ENCODE results near the gene SLC6A6. TPM values are rescaled to one million over a fixed set of nuclear protein-coding genes. Genes with fewer than 3 reads are reported as not detected.

The SLC6A6 gene
- total RNA-seq, 1 donor: 60.1 TPM

GRCh38 chr3:14464141-14464465 is 61.7 kb downstream of the SLC6A6 start:
- DNase-seq (ENCODE audit: low read depth in 2 of 3, low spot score in 2 of 3): no peak

- no peak for DNase-seq (ENCODE audit: low read depth in 2 of 3, low spot score in 2 of 3)
Observed at GRCh38 chr3:14464521-14464920, 62.1 kb downstream of the SLC6A6 start.

GRCh38 chr3:14465425-14465824 is 63.0 kb downstream of the SLC6A6 start:
- DNase-seq (ENCODE audit: low read depth in 2 of 3, low spot score in 2 of 3): no peak

GRCh38 chr3:14466179-14466903 is 63.9 kb downstream of the SLC6A6 start:
- DNase-seq (ENCODE audit: low read depth in 2 of 3, low spot score in 2 of 3): no peak

- DNase-seq (ENCODE audit: low read depth in 2 of 3, low spot score in 2 of 3): peak; percentile 36 to 52 (median 37)
Observed at GRCh38 chr3:14467814-14468620, 65.6 kb downstream of the SLC6A6 start.

- DNase-seq (ENCODE audit: low read depth in 2 of 3, low spot score in 2 of 3): no peak
Observed at GRCh38 chr3:14468621-14468981, 66.2 kb downstream of the SLC6A6 start.

- no peak for DNase-seq (ENCODE audit: low read depth in 2 of 3, low spot score in 2 of 3)
Observed at GRCh38 chr3:14470461-14470860, 68.1 kb downstream of the SLC6A6 start.

- DNase-seq (ENCODE audit: low read depth in 2 of 3, low spot score in 2 of 3): no peak
Observed at GRCh38 chr3:14471016-14471415, 68.6 kb downstream of the SLC6A6 start.

GRCh38 chr3:14471690-14472089 is 69.3 kb downstream of the SLC6A6 start:
- DNase-seq (ENCODE audit: low read depth in 2 of 3, low spot score in 2 of 3): no peak

GRCh38 chr3:14472471-14473351 is 70.3 kb downstream of the SLC6A6 start:
- no peak for DNase-seq (ENCODE audit: low read depth in 2 of 3, low spot score in 2 of 3)

- no peak for DNase-seq (ENCODE audit: low read depth in 2 of 3, low spot score in 2 of 3)
Observed at GRCh38 chr3:14473411-14473891, 71.0 kb downstream of the SLC6A6 start.

GRCh38 chr3:14474363-14475081 is 72.1 kb downstream of the SLC6A6 start:
- no peak for DNase-seq (ENCODE audit: low read depth in 2 of 3, low spot score in 2 of 3)

GRCh38 chr3:14475621-14476020 is 73.2 kb downstream of the SLC6A6 start:
- DNase-seq (ENCODE audit: low read depth in 2 of 3, low spot score in 2 of 3): no peak

GRCh38 chr3:14476583-14477265 is 74.3 kb downstream of the SLC6A6 start:
- DNase-seq (ENCODE audit: low read depth in 2 of 3, low spot score in 2 of 3): no peak

GRCh38 chr3:14477311-14477935 is 75.0 kb downstream of the SLC6A6 start:
- no peak for DNase-seq (ENCODE audit: low read depth in 2 of 3, low spot score in 2 of 3)

GRCh38 chr3:14478956-14479550 is 76.6 kb downstream of the SLC6A6 start:
- no peak for DNase-seq (ENCODE audit: low read depth in 2 of 3, low spot score in 2 of 3)

GRCh38 chr3:14479591-14479990 is 77.2 kb downstream of the SLC6A6 start:
- no peak for DNase-seq (ENCODE audit: low read depth in 2 of 3, low spot score in 2 of 3)

- DNase-seq (ENCODE audit: low read depth in 2 of 3, low spot score in 2 of 3): no peak
Observed at GRCh38 chr3:14480207-14481017, 78.0 kb downstream of the SLC6A6 start.
